ENCODE measurements around the gene PAGE5.

The PAGE5 gene

DNA sequence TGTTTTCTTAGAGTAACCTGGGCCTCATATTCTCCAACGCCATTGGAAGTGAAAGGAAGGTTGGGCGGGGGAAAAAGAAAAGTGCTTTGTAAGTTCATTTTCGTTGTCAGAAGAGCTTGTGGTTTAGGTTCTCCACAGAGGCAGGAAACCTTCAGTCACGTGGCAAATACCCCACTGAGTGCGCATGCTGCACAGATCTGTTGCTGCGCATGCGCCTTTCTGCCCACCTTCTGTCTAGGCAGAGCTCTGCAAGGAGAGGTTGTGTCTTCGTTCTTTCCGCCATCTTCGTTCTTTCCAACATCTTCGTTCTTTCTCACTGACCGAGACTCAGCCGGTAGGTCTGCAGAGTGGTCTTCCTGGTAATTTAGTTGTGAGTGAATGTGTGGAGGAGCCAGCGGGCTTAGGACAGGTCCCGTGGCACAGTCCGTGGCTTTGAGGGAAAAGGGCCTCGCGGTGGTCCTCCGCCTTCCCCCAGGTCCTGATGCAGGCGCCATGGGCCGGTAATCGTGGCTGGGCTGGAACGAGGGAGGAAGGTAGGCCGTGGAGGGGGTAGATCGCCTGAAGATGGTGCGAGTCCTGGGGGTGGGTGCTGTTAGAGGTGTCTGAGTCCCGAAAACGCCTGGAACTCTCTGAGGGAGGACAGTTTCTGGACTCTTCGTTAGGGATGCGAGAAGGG, at the start of gene PAGE5:
Gene PAGE5 (plus strand): TSS at position 228 of the 676 bp plus-strand sequence. CDS start 1,037 bp downstream, outside the sequence.
- no peak for DNase-seq

DNA sequence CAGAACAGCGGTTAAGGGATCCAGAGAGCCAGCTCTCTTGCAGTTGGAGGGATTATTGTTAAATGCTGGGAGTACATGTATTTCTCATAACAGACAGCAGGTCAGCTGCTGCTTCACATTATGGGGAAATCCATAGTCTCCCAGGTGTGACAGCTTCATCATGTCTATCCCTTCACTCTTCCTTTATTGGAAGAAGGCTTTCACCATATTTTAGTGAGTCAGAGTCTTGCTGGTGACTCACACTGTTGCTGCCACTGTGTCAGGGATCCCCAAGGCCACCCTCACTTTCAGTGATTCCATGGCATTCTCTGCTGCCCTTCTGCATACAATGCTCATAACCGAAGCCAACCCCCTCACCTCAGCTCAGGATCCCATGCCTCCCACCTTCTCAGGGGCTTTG, 32.9 kb upstream of the PAGE5 start:
- DNase-seq, result no peak

GRCh38 chrX:55196688-55197087, 23.5 kb upstream of the PAGE5 start:
- DNase-seq, result no peak

- no peak for DNase-seq
Observed at GRCh38 chrX:55201930-55202579, 18.1 kb upstream of the PAGE5 start.

- DNase-seq, result no peak
Observed at GRCh38 chrX:55206162-55206941, 13.8 kb upstream of the PAGE5 start.

- no peak for DNase-seq
Observed at GRCh38 chrX:55210931-55211677, 9.0 kb upstream of the PAGE5 start.

GRCh38 chrX:55213381-55213780, 6.8 kb upstream of the PAGE5 start:
- DNase-seq, result no peak

DNA sequence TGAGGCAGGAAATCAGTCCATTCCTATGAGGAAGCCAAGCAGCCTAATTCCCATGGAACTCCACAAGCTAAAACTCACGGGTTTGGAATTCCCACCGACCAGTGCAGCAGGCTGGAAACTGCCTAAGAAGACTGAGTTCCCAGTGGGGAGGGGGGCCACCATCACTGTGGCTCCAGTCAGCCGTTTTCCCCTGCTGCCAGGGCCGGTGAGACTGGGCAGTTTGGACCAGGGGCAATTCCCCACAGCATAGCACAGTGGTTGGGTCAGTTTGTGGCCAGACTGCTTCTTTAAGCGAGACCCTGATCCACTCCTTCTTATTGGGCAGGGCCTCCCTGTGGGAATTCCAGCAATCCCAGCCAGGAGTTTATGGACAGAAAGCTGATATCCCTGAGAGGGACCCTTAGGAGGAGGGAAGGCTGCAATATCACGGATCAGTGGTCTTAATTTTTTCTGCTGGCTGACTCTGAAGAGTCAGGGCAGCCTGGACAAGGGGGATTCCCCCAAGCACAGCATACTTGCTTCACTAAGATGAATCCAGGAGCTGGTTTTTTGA, 20.7 kb downstream of the PAGE5 start:
- no peak for DNase-seq

- DNase-seq, result no peak
Observed at GRCh38 chrX:55253528-55253927, 33.4 kb downstream of the PAGE5 start.

DNA sequence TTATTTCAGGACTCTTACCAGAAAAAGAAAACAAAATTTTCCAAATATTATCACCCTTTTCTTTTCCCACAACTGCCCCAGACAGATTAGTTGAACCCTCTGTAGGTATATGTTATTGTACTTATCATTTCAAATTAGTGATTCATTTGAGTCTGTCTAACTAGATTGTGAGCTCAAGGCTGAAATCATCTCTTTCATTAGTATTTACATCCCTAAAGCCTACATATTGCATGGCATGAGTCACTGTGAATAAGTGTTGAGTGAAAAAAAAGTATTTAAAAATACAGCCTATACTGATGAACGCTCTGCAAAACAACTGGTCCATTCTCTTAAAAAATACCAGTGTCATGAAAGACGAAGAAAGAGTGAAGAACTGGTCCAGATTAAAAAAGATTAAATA, 40.7 kb downstream of the PAGE5 start:
- no peak for DNase-seq

- no peak for DNase-seq
Observed at GRCh38 chrX:55264816-55265215, 44.7 kb downstream of the PAGE5 start, which contains the start of gene PAGE3. Gene PAGE3 (minus strand): TSS chrX:55264916. CDS start chrX:55263903, 1,013 bp downstream.

Measured in activated CD4-positive, alpha-beta T cell treated with anti-CD3 and anti-CD28 coated beads for 4 hours (primary cell).